Body of pancreas (tissue), 4 donors: ENCODE results near the gene MSANTD2.

ENCODE experiments used
- CTCF ChIP-seq, 7 experiments: fragments of 450-650 bp in 4 of 7; fragments of 200-600 bp in 3 of 7; sonication (generic) in 3 of 7; IDR thresholded peaks; one replicate each; pipeline ENCODE4 v1.5.1; 2016 to 2019; ENCODE audit warnings: antibody characterized with exemption in 7 of 7
- POLR2A ChIP-seq, 3 donors: fragments of 450-650 bp; IDR thresholded peaks; one replicate each; pipeline ENCODE4 v1.6.1; 2016; ENCODE audit warnings: antibody characterized with exemption in 3 of 3, mild to moderate bottlenecking in 2 of 3

- no peak for TF ChIP-seq POLR2A (IDR thresholded peaks at IDR 0.05)
- no peak for TF ChIP-seq CTCF (IDR thresholded peaks at IDR 0.05)
Observed at GRCh38 chr11:124831897-124832296, 31.7 kb upstream of the MSANTD2 start.
